Pancreas (tissue), 10 donors: Measurements from ENCODE around the gene ECHS1. TPM values are rescaled to one million over a fixed set of nuclear protein-coding genes. Genes with fewer than 3 reads are reported as not detected.
"Not testable (repeated sequence)": the region's sequence is repeated elsewhere in the genome, so short reads cannot be mapped to it uniquely, and the experiment has no call there.

Experiments
- ATAC-seq, 4 donors: fragments of 200-7000 bp; cut with Tn5 transposase; one replicate each; pipeline versions ENCODE4 v1.8.0 to v1.9.1; 2020; ENCODE audit warnings: mild to moderate bottlenecking in 4 of 4, moderate library complexity in 4 of 4
- DNase-seq, 6 donors: peaks; one replicate each; pipeline ENCODE4 v3.0.0-alpha.2; 2020
- FAIRE-seq: peaks from 2 replicates; lab custom pipeline; 2012; peaks lifted over from hg19 to GRCh38; lab: Jason Lieb, UNC
- H3K27ac ChIP-seq, 4 donors: fragments of 200-600 bp; sonication (generic); 1 replicate in 3 of 4; 2 replicates in 1 of 4; pipeline versions ENCODE4 v1.5.0 to v1.8.0; 2020
- H3K27me3 ChIP-seq, 4 donors: fragments of 200-600 bp; one replicate each; pipeline ENCODE4 v1.8.0; 2021
- H3K36me3 ChIP-seq, 3 donors: fragments of 200-600 bp; sonication (generic) in 1 of 3; one replicate each; pipeline versions ENCODE4 v1.5.0 to v1.8.0; 2020 to 2021
- H3K4me1 ChIP-seq, 3 donors: fragments of 200-600 bp; one replicate each; pipeline ENCODE4 v1.8.0; 2021
- H3K4me3 ChIP-seq, 4 donors: fragments of 200-600 bp; sonication (generic) in 2 of 4; one replicate each; pipeline versions ENCODE4 v1.5.0 to v1.8.0; 2020 to 2021
- H3K9me3 ChIP-seq, 4 donors: fragments of 200-600 bp; one replicate each; pipeline ENCODE4 v1.8.0; 2021
- WGBS, 2 donors: extraction: QIAGEN DNeasy Blood & Tissue Kit; methylation state at CpG; one replicate each; pipeline ENCODE4 v1.1.7; 2013; 5-methylcytosine and 5-hydroxymethylcytosine counted together
- intact Hi-C, 3 donors: fragments of 100-400 bp; cut with DNase I; formaldehyde crosslinking; loops; one replicate each; pipeline versions ENCODE4 v1.11.1 to v1.14.2; 2022
- polyA plus RNA-seq, 2 donors: library from polyadenylated mRNA; stranded (reverse); fragments of 200-250 nt; gene quantifications; one replicate each; pipeline ENCODE4 v1.2.3, GENCODE V29; 2013
- total RNA-seq, 6 donors: library from RNA; stranded (reverse); fragmentation: NEBNext Ultra II Directional in 4 of 6; extraction: Animal tissue kit (Norgen Biotek cat#: 25700) in 4 of 6; gene quantifications; one replicate each; pipeline versions ENCODE4 v1.2.1 to v1.2.4, GENCODE V29; 2021 to 2023
- TF ChIP-seq, protein P1 (sequence below), 4 donors: fragments of 200-600 bp; sonication (generic) in 3 of 4; IDR thresholded peaks; one replicate each; pipeline versions ENCODE4 v1.5.0 to v1.8.0; 2021; ENCODE audit warnings: antibody characterized with exemption in 4 of 4
- donor health status: healthy with polysubstance abuse.
- donor health status: DM: no; HTN: no; CAD: no; lungs with moderate emphysema.
- donor health status: DM: no; HTN: no; CAD: no.
- donor health status: control.
- donor health status: control.
- donor health status: Bipolar disorder and iron deficiency.
- donor health status: DM: yes; HTN: yes; CAD: no.
- donor health status: DM: no; HTN: no; CAD: no.
- donor health status: DM: no; HTN: no; CAD: no.
- donor health status: DM: yes; HTN: yes; CAD: no.

ECHS1 gene
- total and polyA plus RNA-seq, 8 donors: 32.4 to 69.2 (median 37.8) TPM

DNA sequence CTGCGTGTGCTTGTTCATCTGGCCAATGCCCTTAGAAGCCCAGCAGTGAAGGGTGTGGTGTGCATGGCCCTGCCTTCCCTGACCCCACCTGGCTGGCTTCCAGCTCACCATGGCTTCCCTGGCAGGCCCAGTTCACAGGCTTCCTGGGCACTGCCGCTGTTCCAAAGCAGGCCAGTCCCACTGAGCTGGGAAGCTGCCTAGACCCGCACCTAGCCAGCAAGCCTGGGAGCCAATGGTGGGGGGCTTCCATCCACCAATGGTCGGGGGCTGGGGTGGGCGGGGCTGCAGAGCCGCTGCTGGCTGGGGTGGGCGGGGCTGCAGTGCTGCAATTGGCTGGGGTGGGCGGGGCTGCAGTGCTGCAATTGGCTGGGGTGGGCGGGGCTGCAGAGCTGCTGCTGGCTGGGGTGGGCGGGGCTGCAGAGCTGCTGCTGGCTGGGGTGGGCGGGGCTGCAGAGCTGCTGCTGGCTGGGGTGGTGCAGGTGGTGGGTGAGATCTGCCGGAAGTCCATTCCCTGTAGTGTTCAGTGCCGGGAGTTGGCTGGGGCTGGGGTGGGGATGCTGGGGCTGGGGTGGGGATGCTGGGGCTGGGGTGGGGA is 48.9 kb downstream of the ECHS1 start:
- H3K27me3 ChIP-seq: peaks cover 0 to 24% (median 15%) of the 10 kb centered on the region in 4 donors
- no peak overlapping the region for H3K27ac ChIP-seq
- 6 to 9% methylated on average over 8 to 13 of the region's 13 CpGs for WGBS, 2 donors
- peaks cover 0 to 8% (median 7%) of the 10 kb centered on the region in 3 donors for H3K4me1 ChIP-seq
- ATAC-seq: peak; percentile 83 to 89 (median 85)
- intact Hi-C loops: no loop called here
- TF ChIP-seq, protein P1, sequence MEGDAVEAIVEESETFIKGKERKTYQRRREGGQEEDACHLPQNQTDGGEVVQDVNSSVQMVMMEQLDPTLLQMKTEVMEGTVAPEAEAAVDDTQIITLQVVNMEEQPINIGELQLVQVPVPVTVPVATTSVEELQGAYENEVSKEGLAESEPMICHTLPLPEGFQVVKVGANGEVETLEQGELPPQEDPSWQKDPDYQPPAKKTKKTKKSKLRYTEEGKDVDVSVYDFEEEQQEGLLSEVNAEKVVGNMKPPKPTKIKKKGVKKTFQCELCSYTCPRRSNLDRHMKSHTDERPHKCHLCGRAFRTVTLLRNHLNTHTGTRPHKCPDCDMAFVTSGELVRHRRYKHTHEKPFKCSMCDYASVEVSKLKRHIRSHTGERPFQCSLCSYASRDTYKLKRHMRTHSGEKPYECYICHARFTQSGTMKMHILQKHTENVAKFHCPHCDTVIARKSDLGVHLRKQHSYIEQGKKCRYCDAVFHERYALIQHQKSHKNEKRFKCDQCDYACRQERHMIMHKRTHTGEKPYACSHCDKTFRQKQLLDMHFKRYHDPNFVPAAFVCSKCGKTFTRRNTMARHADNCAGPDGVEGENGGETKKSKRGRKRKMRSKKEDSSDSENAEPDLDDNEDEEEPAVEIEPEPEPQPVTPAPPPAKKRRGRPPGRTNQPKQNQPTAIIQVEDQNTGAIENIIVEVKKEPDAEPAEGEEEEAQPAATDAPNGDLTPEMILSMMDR (IDR thresholded peaks at IDR 0.05): no peak
- no peaks in the 10 kb centered on the region for H3K9me3 ChIP-seq
- H3K4me3 ChIP-seq: peak overlapping the region in 1 of 4 donors; percentile 18
- peak; percentile 67 to 87 (median 80) for DNase-seq
- H3K36me3 ChIP-seq: no peaks in the 10 kb centered on the region
- no peak for FAIRE-seq

DNA sequence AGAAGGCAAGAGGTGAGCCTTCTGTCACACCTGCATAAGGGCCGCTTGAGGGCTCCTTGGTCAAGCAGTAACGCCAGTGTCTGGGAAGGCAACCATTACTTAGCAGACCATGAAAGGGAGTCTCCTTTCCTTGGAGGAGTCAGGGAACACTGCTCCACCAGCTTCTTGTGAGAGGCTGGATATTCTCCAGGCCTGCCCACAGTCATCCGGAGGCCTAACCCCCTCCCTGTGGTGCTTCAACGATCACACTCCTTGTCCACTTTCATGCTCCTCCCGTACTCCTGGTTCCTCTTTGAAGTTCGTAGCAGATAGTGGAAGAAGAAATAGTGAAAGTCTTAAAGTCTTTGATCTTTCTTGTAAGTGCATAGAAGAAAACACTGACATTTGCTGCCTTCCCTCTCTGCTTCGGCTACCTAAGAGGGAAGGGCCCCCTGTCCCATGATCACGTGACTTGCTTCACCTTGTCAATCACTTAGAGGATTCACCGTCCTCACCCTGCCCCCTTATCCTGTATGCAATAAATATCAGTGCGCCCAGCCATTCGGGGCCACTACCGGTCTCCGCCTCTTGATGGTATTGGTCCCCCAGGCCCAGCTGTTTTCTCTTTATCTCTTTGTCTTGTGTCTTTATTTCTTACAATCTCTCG is 51.0 kb downstream of the ECHS1 start:
- H3K36me3 ChIP-seq, H3K9me3 ChIP-seq, ATAC-seq, H3K4me3 ChIP-seq, DNase-seq, H3K27ac ChIP-seq, H3K4me1 ChIP-seq, FAIRE-seq, intact Hi-C loops: not testable (repeated sequence)
- WGBS, 2 donors: 78 to 86% methylated on average over 12 of the region's 14 CpGs
- peaks cover 0 to 15% (median 10%) of the 10 kb centered on the region in 4 donors for H3K27me3 ChIP-seq

DNA sequence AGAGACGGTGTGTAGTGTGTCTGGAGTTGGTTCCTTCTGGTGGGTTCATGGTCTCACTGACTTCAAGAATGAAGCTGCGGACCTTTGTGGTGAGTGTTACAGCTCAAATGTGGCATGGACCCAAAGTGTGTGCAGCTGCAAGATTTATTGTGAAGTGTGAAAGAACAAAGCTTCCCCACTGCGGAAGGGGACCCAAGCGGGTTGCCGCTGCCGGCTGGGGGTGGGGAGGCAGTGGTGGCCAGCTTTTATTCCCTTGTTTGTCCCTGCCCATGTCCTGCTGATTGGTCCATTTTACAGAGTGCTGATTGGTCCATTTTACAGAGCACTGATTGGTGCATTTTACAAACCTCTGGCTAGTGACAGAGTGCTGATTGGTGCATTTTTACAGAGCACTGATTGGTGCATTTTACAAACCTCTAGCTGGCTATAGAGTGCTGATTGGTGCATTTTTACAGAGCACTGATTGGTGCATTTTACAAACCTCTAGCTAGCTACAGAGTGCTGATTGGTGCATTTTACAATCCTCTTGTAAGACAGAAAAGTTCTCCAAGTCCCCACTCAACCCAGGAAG is 52.2 kb downstream of the ECHS1 start:
- intact Hi-C loops, FAIRE-seq, H3K27me3 ChIP-seq: not testable (repeated sequence)

DNA sequence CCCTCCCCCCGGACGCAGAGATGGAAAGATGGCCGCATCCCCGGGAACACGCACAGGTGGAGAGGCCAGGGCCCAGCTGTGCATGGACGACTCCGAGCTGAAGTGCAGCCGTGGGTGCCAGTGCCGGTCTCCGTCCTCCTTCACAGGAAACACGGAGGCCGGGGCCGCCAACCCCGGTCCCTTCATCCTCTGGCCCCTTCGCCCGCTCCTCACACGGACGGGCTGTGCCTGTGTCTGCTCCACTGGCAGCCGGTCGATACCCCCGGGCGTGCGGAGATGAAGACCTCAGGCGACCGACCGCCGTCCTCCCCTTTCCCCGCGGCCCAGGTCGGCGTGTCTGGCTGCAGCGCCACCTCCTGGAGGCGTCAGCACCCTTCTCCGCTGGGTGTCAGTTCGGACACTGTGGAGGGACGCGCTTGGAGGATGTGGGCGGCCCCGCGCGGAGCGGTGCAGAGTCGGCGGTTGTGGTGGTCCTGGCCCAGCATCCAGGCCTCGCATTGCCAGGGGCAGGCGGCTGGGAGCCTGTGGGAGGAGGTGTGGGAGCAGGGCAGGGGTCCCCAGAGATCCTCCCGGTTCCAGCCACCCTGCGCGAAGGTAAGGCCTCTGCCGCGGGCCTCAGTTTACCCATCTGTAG is 54.5 kb downstream of the ECHS1 start:
- FAIRE-seq: no peak
- TF ChIP-seq, protein P1 (IDR thresholded peaks at IDR 0.05): peak; percentile 69 to 84 (median 78)
- Histone ChIP-seq H3K27me3 (no peaks in the 10 kb centered on the region), H3K9me3 (no peaks in the 10 kb centered on the region), H3K36me3 (no peaks in the 10 kb centered on the region), H3K4me1 (no peaks in the 10 kb centered on the region), H3K27ac (no peak overlapping the region), H3K4me3 (peak overlapping the region in 2 of 4 donors; percentile 25 to 45)
- peak; percentile 92 to 97 (median 96) for ATAC-seq
- intact Hi-C loops: no loop called here
- DNase-seq: peak; percentile 55 to 92 (median 76)
- WGBS, 2 donors: 6 to 9% methylated on average over 42 to 51 of the region's 51 CpGs

More for the DNA sequence above, 52.2 kb downstream of the ECHS1 start:
- H3K27ac ChIP-seq, H3K4me1 ChIP-seq, H3K36me3 ChIP-seq, H3K4me3 ChIP-seq, ATAC-seq, H3K9me3 ChIP-seq, DNase-seq: not testable (repeated sequence)
- WGBS, 2 donors: 89 to 90% methylated on average over 6 of the region's 6 CpGs

DNA sequence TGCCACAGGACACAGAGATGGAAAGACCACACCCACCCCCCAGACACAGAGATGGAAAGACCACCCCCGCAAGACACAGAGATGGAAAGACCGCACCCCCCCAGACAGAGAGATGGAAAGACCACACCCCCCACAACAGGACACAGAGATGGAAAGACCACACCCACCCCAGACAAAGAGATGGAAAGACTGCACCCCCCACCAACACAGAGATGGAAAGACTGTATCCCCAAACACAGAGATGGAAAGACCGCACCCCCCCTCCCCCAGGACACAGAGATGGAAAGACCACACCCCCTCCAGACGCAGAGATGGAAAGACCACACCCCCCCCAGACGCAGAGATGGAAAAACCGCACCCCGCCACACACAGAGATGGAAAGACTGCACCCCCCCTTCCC is 56.4 kb downstream of the ECHS1 start:
- no peak for DNase-seq
- TF ChIP-seq, protein P1 (IDR thresholded peaks at IDR 0.05): no peak
- no peak for FAIRE-seq
- no peaks in the 10 kb centered on the region for H3K27me3 ChIP-seq
- H3K4me3 ChIP-seq: no peak overlapping the region
- H3K4me1 ChIP-seq: no peaks in the 10 kb centered on the region
- H3K27ac ChIP-seq: no peak overlapping the region
- intact Hi-C loops: no loop called here
- H3K36me3 ChIP-seq: peaks cover 0 to 9% (median 4%) of the 10 kb centered on the region in 3 donors
- no peaks in the 10 kb centered on the region for H3K9me3 ChIP-seq
- WGBS, 2 donors: 68 to 75% methylated on average over 7 of the region's 7 CpGs
- ATAC-seq: no peak
